ENCODE measurements around the gene KITLG.
"Not testable (repeated sequence)": the region's sequence is repeated elsewhere in the genome, so short reads cannot be mapped to it uniquely, and the experiment has no call there.

KITLG gene

DNA sequence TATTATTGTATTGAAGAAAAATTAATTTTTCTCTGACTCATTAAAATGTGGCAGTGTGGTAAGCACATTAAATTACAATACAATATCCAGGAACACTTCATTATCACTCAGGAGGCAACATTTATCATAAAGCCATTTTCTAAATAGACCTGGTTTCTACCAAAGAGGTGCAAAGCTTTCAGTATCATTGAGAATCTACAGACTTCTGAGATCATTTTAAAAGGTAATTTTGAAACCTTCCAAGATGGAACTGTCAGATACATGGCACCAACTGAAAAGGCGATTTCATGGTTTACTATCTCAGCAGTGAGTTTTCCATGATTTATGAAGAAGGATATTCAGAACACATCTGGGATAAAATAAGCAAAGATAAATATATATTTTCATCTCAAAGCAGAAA is 85.8 kb downstream of the KITLG start:
- DNase-seq (ENCODE audit: low read depth in 2 of 2): no peak

DNA sequence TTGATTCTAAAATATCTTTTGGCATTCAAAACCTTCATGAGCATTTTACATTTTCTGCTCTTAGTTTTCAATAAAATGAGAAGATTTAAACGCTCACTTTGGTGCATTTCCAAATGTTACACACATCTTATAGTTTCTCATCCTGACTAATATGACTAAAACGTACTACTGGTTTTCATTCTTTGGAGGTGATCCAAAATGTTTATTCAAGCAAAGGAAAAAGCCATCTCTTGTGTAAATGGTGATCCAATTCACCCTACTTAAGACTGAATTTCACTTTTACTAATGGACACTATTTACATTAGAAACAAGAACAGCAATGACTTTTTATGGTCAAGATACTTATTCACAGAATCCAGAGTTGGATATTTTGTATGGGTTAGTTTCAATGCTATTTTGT is 86.6 kb downstream of the KITLG start:
- DNase-seq (ENCODE audit: low read depth in 2 of 2): no peak

DNA sequence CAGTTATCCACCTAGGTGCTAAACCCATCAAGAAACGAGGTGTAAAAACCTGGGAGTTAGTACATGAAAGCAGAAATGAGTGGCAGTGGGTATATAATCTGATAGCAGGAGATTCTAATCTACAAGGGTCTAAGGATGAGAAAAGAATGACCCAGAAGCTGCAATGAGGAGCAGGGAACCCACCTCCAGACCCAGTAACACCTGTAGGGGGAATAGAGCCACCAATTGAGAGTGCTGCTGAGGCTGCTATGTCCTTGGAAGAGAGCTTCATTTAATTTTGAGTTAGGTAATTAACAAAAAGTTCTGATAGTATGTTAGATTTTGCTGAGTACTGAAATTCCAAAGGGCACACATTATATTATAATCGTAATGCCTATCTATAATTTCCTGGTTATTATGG is 89.8 kb downstream of the KITLG start:
- no peak for DNase-seq (ENCODE audit: low read depth in 2 of 2)

DNA sequence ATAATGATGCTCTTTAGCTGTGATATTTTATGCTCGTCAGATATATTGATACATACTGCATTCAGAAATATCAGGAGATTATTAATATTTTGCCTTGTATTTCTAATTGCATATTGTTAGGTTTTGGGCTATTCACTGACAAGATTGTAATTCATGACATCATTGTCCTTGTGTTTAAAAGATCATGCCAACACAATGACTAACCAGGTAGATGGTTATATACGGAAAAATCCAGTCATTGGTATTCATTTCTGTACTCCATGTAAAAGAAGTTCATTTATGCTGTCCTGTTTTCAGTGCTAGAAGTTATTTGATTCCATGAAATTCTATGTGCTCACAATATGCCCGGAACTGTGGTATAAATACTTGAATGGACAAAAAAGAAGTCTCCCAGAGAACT is 107.5 kb downstream of the KITLG start:
- no peak for DNase-seq (ENCODE audit: low read depth in 2 of 2)

DNA sequence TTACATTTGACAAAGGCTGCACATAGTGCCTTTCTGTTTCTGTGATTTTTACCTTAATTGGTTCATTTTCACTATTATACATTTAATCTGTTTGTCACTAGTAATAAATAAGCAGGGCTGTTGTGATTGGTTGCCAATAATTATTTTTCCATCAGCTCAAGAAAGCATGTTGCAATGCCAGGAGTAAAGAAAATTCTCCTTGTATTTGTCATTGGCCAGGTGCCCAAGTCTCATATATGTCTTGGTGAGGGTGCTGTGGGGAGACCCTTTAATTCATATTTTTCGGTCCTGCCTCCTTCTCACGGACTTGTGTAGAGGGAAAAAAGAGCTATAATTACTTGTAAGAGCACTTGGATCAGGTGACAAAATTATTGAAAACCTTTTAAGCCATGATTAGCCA is 108.0 kb downstream of the KITLG start:
- no peak for DNase-seq (ENCODE audit: low read depth in 2 of 2)

DNA sequence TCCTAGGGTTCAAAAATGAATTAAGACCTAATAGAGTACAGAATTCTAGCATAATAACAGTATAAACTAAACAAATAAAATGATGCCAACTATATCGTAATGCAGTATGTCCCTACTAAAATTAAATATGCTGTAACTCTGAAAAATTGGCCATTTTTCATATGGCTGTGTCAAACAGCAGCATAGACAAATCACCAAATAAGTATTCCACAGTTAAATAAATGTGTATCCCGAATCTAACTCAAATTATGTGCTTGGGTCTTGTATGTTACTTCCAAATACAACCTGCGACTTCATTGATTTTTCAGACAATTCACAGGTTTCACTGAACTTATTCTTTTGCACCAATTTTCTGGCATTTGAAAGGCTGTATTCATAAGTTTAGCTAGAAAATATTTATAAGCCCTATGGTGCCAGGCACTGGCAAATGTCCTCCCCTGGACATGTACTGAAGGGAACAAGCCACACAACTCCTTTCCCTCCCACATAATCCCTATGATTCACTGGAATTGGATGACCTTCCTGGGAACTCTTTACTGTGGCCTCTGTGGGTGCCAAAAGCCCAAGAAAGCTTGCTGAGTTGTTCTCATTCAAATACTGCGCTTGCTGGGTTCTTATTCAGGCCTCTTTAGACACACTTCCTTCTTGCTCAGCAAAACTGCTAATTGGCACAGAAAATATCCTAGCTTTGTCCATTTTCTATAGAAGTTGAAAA is 108.8 kb downstream of the KITLG start:
- DNase-seq (ENCODE audit: low read depth in 2 of 2): no peak

DNA sequence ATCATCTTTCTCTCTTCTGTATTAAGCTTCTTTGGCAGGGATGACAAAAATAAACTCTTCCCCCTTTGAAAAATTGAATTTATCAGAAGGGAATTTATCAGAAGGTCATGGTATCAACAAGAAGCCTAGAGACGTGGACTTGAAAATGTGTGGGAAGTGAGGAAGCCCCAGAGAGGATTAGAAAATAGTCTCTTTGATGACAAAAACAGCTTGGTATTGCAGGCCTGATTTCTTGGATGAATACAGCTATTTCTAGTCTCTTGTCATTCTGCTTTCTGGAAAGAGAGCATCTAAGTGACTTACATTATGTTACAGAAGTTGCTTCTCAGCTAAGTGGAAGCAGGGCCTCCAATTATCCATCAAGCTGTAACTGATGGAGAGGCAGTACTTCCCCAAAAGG is 111.1 kb downstream of the KITLG start:
- DNase-seq (ENCODE audit: low read depth in 2 of 2): no peak

DNA sequence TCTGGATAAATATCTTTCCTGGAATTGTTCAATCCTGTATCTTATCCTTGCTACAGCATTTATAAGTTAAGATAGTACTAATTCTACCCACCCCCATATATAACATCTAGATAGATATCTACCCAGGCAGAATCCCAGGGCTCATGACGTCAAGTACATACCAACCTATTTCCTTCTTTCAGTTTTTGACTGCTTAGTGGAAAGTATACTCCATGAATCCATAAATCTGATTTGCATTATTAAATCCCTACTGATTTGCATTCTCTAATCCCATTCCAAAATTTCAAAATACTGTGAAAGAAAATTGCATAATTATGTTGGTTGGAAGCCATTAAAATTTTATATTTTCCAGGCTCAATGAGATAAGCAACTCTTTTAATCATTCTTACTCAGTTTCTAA is 111.7 kb downstream of the KITLG start:
- DNase-seq (ENCODE audit: low read depth in 2 of 2): no peak

DNA sequence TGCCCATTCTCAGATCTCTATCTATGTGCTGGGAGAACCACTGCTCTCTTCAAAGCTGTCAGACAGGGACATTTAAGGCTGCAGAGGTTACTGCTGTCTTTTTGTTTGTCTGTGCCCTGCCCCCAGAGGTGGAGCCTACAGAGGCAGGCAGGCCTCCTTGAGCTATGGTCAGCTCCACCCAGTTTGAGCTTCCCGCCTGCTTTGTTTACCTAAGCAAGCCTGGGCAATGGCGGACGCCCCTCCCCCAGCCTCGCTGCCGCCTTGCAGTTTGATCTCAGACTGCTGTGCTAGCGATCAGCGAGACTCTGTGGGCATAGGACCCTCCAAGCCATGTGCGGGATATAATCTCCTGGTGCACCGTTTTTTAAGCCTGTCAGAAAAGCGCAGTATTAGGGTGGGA is 113.6 kb downstream of the KITLG start:
- DNase-seq (ENCODE audit: low read depth in 2 of 2): not testable (repeated sequence)

DNA sequence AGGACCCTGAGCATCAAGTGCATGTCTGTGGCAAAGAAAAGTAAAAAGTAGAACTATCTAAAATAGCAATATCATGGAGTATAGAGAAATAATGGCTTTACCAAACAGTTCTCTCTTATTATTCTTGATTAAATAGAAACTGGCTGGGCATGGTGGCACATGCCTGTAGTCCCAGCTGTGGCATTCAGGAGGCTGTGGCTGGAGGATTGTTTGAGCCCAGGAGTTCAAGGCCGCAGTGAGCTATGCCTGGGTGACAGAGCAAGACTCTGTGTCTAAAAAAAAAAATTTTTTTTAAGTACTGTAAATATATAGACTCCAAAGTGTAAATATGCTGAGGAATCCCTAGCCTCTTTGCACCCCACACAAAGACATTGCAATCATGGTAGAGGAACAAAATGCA is 121.9 kb downstream of the KITLG start:
- no peak for DNase-seq (ENCODE audit: low read depth in 2 of 2)

DNA sequence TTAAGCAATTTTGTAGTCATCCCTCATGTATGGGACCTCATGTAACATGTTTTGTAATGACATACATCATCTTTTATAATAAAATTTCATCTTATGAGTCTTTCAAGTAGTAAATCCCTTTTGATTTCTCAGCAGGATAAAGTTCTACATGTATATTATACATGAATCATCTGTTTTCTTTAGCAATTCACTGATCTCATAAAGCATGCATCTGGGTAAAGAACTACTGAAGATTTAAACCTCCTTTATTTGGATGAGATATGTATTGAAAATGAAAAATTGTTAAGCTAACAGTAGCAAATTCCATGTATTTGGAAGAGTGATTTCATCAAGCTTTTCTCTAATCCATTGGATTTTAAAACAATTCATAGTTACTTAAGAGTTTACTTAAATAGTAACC is 126.9 kb downstream of the KITLG start:
- DNase-seq (ENCODE audit: low read depth in 2 of 2): no peak

DNA sequence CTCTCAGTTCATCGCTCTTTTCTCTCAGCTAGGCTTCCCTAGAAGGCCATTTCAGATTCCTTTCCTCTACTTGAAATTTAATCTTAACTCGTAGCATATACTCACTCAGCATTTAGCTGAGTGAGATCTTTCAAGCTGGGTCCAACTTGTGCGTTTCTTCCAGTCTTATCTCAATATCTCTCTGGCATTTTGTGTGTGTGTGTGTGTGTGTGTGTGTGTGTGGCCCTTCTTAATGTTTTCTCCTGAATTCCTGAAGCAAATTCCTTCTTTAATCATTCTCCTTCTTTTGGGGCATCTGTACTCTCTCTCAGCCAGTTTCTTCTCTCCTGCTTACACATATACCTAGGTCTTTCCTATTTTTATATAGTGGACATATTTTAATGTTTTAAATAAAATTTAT is 129.1 kb downstream of the KITLG start:
- no peak for DNase-seq (ENCODE audit: low read depth in 2 of 2)

DNA sequence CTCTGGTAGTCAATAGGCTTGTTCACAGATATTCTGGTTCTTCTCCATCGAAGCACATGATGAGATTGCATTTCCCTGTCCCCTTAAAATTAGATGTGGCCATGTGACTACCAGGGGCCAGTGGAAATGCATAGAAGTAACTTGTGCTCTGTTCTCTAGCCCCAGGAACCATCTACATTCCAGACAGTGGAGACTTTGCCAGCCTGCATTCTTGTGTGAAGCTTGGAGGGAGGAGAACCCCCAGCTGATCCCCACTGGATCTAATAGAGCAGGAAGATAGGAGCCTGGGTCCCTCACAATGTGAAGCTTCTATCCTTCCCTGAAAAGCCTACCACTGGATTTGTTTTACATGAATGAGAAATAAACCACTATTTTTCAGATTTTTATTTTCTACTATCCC is 130.1 kb downstream of the KITLG start:
- no peak for DNase-seq (ENCODE audit: low read depth in 2 of 2)

DNA sequence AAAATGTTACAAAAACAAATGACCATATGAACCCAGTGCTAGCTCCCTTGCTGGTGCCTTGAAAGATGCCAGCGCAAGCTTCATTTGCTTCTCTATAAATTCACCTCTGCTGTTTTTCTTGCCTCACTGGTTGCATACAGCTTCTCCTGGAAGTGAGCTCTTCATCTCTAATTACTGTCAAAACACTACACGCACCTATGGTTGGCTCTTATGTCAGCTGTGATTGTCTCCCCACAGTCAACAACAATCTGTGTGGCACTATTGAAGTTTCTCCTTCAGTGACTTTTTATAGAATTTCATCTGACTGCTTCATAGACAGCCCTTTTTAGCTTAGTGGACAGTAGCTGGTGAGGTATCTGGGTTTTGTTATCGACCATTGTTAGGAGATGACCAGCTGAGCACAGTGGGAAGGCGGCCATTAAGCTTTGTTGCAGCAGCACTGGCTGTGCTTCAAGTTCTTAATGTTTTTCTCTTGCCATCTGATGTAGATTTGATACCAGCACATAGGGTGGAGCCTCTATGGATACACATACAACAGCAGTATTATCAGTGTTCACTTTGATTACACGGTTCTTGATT is 131.8 kb downstream of the KITLG start:
- DNase-seq (ENCODE audit: low read depth in 2 of 2): no peak

DNA sequence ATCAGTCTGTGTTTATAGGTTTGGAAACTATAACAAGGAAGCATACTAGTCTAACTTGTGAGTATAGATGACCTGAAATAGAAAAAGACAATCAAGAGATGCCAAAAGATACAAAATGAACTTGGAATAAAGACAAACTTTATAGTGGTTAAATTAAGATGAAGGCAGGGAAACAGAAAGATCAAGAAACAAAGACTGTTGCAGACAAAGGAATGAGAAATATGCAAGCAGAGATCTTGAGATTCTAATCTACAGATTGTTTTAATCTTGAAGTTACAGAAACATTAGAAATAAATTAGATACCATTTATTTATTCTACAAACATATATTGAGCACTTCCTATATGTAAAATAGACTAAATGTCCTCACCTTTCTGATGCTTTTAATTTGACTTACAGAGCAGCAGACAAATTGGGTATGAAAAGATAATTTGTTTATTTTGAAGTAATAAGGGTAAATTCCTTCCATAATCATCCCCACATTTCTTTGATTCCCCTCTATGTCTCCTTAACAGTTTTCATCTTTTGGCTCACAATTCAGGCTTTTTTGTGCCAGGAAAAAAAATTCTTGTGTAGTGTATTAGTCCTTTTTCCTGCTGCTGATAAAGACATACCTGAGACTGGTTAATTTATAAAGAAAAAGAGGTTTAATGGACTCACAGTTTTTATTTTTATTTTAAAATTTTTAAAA is 134.4 kb downstream of the KITLG start:
- DNase-seq (ENCODE audit: low read depth in 2 of 2): no peak

DNA sequence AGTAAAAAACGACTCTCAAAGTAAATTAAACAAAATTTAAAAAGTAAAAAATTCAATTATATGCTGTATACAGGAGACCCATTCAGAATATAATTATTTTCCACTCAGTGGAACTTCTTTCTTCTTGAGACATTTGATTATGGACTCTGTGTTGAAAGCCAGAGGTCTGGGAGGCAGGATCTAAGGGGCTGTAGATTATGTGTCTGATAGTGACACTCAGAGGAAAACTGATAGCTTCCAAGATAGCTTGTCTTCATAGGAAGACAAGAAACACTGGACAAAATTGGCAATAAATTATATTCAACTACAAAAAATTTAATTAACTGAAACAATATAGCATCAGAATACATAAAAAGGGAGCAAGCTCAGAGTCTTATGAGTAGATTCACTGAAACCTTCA is 135.8 kb downstream of the KITLG start:
- DNase-seq (ENCODE audit: low read depth in 2 of 2): no peak
